GM18511 (cell line): Measurements from ENCODE around the gene PCID2.

Source experiments
- ATAC-seq: cut with Tn5 transposase; IDR thresholded peaks from one replicate; pipeline ENCODE4 v1.9.1; 2021; ENCODE audit warnings: mild to moderate bottlenecking, moderate library complexity; ENCODE audit not compliant: unreplicated experiment

The PCID2 gene

GRCh38 chr13:113129921-113130750 is 78.3 kb downstream of the PCID2 start:
- ATAC-seq, result no peak

GRCh38 chr13:113129480-113129879 is 79.0 kb downstream of the PCID2 start:
- no peak for ATAC-seq
